NCI-H2227 treated with DMSO at 0.1 percent for 48 hours (cell line): ENCODE data around the gene PDZD7.

Source experiments
- DNase-seq: peaks from one replicate; lab custom pipeline; 2025; lab: John Stamatoyannopoulos, UW

Gene PDZD7

GRCh38 chr10:101000915-101001658, 29.8 kb downstream of the PDZD7 start:
- DNase-seq, result no peak

GRCh38 chr10:101000127-101000914, 30.6 kb downstream of the PDZD7 start:
- DNase-seq, result peak; percentile 16

GRCh38 chr10:100999742-101000126, 31.2 kb downstream of the PDZD7 start, which contains the start of gene LZTS2:
TSS of gene LZTS2 (plus strand) at chr10:100999808. CDS start at chr10:101002539, 2,731 bp downstream.
- DNase-seq, result no peak

GRCh38 chr10:100998991-100999741, 31.8 kb downstream of the PDZD7 start:
- DNase-seq, result peak; percentile 26

GRCh38 chr10:100998183-100998990, 32.5 kb downstream of the PDZD7 start:
- peak; percentile 63 for DNase-seq

GRCh38 chr10:100997360-100998182, 33.4 kb downstream of the PDZD7 start:
- peak; percentile 35 for DNase-seq

GRCh38 chr10:100996678-100997359, 34.1 kb downstream of the PDZD7 start:
- peak; percentile 21 for DNase-seq

GRCh38 chr10:100995181-100995580, 35.7 kb downstream of the PDZD7 start:
- DNase-seq, result no peak

- peak; percentile 5 for DNase-seq
Measured at GRCh38 chr10:100993986-100994708, 36.8 kb downstream of the PDZD7 start.

GRCh38 chr10:100989088-100989487, 41.8 kb downstream of the PDZD7 start:
- no peak for DNase-seq

- DNase-seq, result no peak
Measured at GRCh38 chr10:100988166-100988565, 42.8 kb downstream of the PDZD7 start.

- no peak for DNase-seq
Measured at GRCh38 chr10:100987685-100988049, 43.3 kb downstream of the PDZD7 start.

- peak; percentile 36 for DNase-seq
Measured at GRCh38 chr10:100986952-100987684, 43.8 kb downstream of the PDZD7 start, which contains the start of the genes MRPL43 and TWNK. TSS of gene MRPL43 (minus strand) at chr10:100987497. CDS start at chr10:100987443, 54 bp downstream. TSS of gene TWNK (plus strand) at chr10:100987543. CDS start at chr10:100988211, 668 bp downstream.

GRCh38 chr10:100986623-100986951, 44.3 kb downstream of the PDZD7 start:
- no peak for DNase-seq

GRCh38 chr10:100985336-100985735, 45.6 kb downstream of the PDZD7 start:
- DNase-seq, result no peak

GRCh38 chr10:100984672-100985177, 46.2 kb downstream of the PDZD7 start:
- no peak for DNase-seq

GRCh38 chr10:100983868-100984671, 46.9 kb downstream of the PDZD7 start:
- DNase-seq, result no peak
